GM12801 (cell line): Measurements from ENCODE around the gene TTC29.

Experiments used
- CTCF ChIP-seq: IDR thresholded peaks from one replicate; pipeline ENCODE4 v1.5.1; 2011; ENCODE audit warnings: control low read depth; ENCODE audit not compliant: insufficient read length; ENCODE audit errors: extremely low read depth

The TTC29 gene

GRCh38 chr4:146835096-146835495, 110.6 kb downstream of the TTC29 start:
- no peak for TF ChIP-seq CTCF

DNA sequence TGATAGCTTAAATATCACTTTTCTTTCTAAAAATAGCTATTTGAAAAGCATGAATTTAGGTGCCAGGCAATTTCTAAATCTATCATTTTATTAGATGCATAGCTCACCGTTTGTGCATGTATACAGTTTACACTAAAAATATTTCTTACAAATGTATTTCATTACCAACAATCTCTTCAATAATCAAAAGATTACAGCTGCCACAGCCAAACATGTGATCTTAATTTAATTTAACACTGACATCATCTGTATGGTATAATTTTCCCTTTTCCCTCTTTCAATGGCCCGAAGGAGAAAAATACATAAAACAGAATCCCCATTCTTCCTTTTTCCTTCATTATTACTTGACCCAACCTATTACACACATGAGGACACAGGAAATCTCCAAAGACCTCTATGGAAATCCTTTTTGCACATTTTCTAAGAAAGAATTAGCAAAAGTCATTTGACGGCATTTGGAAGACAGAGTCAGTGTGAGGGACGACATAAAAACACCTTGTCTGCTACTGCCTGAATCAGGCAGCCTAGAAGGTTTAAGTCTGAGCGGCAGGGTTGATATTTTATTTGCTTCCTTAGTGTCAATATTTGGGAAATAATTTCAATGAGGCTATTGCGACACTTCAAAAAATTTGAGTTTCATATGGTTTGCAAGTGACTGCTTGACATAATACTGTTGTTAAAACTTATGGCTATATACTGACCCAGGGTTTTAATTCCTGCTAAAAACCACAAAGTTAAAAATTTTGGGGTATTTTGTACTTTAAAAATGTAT, 111.2 kb downstream of the TTC29 start:
- TF ChIP-seq CTCF, result no peak

GRCh38 chr4:146833530-146833929, 112.1 kb downstream of the TTC29 start:
- no peak for TF ChIP-seq CTCF

- TF ChIP-seq CTCF, result no peak
Observed at GRCh38 chr4:146814750-146815149, 130.9 kb downstream of the TTC29 start.

GRCh38 chr4:146795711-146796110, 150.0 kb downstream of the TTC29 start:
- TF ChIP-seq CTCF, result no peak

GRCh38 chr4:146793727-146794126, 151.9 kb downstream of the TTC29 start:
- TF ChIP-seq CTCF, result no peak

DNA sequence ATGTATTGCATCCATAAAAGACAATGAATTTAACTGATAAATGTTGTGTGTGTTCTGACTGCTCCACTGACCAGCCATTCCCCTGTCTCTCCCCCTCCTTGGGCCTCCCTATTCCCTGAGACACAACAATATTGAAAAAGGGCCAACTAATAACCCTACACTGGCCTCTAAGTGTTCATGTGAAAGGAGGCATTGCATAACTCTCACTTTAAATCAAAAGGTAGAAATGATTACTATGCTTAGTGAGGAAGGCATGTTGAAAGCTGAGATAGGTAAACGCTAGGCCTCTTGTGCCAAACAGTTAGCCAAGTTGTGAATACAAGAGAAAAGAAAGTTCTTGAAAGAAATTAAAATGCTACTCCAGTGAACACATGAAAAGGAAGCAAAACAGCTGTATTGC, 154.2 kb downstream of the TTC29 start:
- TF ChIP-seq CTCF, result no peak
